Measurements from ENCODE around the gene NPPB. TPM values are rescaled to one million over a fixed set of nuclear protein-coding genes. Genes with fewer than 3 reads are reported as not detected.
"Not testable (repeated sequence)": the region's sequence is repeated elsewhere in the genome, so short reads cannot be mapped to it uniquely, and the experiment has no call there.

Gene NPPB
- total and polyA plus RNA-seq, 2 experiments from 2014 or later = 3.9 to 6.7 TPM

DNA sequence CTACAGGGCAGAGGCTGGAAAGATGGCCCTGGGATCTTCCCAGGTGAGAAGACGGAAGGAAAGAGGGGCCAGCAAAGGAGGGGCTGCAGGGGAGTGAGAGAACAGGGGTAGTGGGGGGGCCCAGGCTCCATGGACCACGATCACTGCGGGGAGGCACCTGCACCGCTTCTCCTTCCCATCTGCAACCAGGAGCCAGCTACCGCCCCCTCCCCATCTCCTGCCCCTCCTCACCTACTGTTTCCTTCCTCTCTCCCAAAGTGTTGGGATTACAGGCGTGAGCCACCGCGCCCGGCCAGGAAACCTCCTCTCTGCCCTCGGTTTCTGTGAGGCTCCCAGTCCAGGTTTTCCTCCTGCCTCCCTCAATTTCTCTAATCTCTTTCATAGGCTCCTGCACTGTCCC lies 48.1 kb upstream of the NPPB start:
- Histone ChIP-seq H3K4me2 (no peak overlapping the region), H3K4me3 (no peak overlapping the region), H3K36me3 (replicated peaks; ENCODE audit: insufficient read depth, low read depth) (no peaks in the 10 kb centered on the region), H3K9me2 (replicated peaks; ENCODE audit: insufficient read depth) (no peaks in the 10 kb centered on the region), H4K20me1 (ENCODE audit: insufficient read depth, poor library complexity, severe bottlenecking) (no peaks in the 10 kb centered on the region), H3K9me3 (ENCODE audit: low read depth) (no peaks in the 10 kb centered on the region), H3K4me1 (ENCODE audit: insufficient read depth) (no peaks in the 10 kb centered on the region), H2AFZ (no peak overlapping the region), H3K27me3 (no peaks in the 10 kb centered on the region), H3K79me2 (no peaks in the 10 kb centered on the region), H3K27ac (no peak overlapping the region)
- TF ChIP-seq, protein P1, sequence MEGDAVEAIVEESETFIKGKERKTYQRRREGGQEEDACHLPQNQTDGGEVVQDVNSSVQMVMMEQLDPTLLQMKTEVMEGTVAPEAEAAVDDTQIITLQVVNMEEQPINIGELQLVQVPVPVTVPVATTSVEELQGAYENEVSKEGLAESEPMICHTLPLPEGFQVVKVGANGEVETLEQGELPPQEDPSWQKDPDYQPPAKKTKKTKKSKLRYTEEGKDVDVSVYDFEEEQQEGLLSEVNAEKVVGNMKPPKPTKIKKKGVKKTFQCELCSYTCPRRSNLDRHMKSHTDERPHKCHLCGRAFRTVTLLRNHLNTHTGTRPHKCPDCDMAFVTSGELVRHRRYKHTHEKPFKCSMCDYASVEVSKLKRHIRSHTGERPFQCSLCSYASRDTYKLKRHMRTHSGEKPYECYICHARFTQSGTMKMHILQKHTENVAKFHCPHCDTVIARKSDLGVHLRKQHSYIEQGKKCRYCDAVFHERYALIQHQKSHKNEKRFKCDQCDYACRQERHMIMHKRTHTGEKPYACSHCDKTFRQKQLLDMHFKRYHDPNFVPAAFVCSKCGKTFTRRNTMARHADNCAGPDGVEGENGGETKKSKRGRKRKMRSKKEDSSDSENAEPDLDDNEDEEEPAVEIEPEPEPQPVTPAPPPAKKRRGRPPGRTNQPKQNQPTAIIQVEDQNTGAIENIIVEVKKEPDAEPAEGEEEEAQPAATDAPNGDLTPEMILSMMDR (IDR thresholded peaks at IDR 0.05; ENCODE audit: poor library complexity) = no peak
- TF ChIP-seq EZH2 (IDR thresholded peaks at IDR 0.05; ENCODE audit: borderline replicate concordance) (no peak), EZH2phosphoT487 (IDR thresholded peaks at IDR 0.05; ENCODE audit: low read depth, severe bottlenecking, unreplicated experiment) (no peak)
- DNase-seq (ENCODE audit: low spot score) = no peak
- WGBS (ENCODE audit: low lambda C conversion rate, missing lambda C conversion rate) = 85% methylated on average over 8 of the region's 10 CpGs

DNA sequence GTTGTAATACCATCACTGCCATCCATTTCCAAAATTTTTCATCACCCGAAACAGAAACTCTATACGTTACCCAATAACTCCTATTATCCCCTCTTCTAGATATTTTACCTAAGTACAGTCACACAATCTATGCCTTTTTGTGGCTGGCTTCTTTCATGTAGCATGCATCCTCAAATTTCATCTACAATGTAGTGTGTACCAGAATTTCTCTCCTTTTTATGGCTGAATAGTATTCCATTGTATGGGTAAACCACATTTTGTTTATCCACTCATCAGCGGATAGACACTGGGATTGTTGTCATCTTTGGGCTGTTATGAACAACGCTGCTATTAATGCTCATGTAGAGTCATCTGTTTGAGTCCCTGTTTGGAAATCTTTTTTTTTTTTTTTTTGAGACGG lies 46.2 kb upstream of the NPPB start:
- Histone ChIP-seq H3K9me3 (ENCODE audit: low read depth) (no peaks in the 10 kb centered on the region), H3K27ac (no peak overlapping the region), H2AFZ (no peak overlapping the region), H3K4me2 (no peak overlapping the region), H3K4me1 (ENCODE audit: insufficient read depth) (no peaks in the 10 kb centered on the region), H3K79me2 (no peaks in the 10 kb centered on the region), H3K9me2 (replicated peaks; ENCODE audit: insufficient read depth) (no peaks in the 10 kb centered on the region), H3K27me3 (peaks cover 5% of the 10 kb centered on the region), H4K20me1 (ENCODE audit: insufficient read depth, poor library complexity, severe bottlenecking) (no peaks in the 10 kb centered on the region), H3K4me3 (no peak overlapping the region), H3K36me3 (replicated peaks; ENCODE audit: insufficient read depth, low read depth) (no peaks in the 10 kb centered on the region)
- TF ChIP-seq, protein P1 (IDR thresholded peaks at IDR 0.05; ENCODE audit: poor library complexity) = no peak
- no peak for TF ChIP-seq EZH2phosphoT487 (IDR thresholded peaks at IDR 0.05; ENCODE audit: low read depth, severe bottlenecking, unreplicated experiment)
- TF ChIP-seq EZH2 (IDR thresholded peaks at IDR 0.05; ENCODE audit: borderline replicate concordance) = no peak
- no peak for DNase-seq (ENCODE audit: low spot score)
- WGBS (ENCODE audit: low lambda C conversion rate, missing lambda C conversion rate) = 95% methylated on average over 5 of the region's 5 CpGs

DNA sequence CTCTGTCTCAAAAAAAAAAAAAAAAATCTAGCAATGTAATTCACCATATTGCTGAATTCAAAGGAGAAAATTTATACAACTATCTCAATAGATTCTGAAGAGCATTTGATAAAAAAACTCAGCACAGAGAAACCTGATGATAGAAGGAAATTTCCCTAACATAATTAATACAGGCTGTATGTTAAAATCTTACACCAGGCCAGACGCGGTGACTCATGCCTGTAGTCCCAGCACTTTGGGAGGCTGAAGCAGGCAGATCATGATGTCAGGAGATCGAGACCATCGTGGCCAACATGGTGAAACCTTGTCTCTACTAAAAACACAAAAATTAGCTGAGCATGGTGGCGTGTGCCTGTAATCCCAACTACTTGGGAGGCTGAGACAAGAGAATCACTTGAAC lies 45.4 kb upstream of the NPPB start:
- not testable (repeated sequence) for H3K9me2 ChIP-seq (replicated peaks; ENCODE audit: insufficient read depth); H3K4me1 ChIP-seq (ENCODE audit: insufficient read depth); H3K27ac ChIP-seq; H2AFZ ChIP-seq; DNase-seq (ENCODE audit: low spot score); H3K4me3 ChIP-seq; H3K36me3 ChIP-seq (replicated peaks; ENCODE audit: insufficient read depth, low read depth); H3K79me2 ChIP-seq; H3K4me2 ChIP-seq; H3K9me3 ChIP-seq (ENCODE audit: low read depth); H4K20me1 ChIP-seq (ENCODE audit: insufficient read depth, poor library complexity, severe bottlenecking)
- 90% methylated on average over 5 of the region's 5 CpGs for WGBS (ENCODE audit: low lambda C conversion rate, missing lambda C conversion rate)
- H3K27me3 ChIP-seq = peaks cover 13% of the 10 kb centered on the region

DNA sequence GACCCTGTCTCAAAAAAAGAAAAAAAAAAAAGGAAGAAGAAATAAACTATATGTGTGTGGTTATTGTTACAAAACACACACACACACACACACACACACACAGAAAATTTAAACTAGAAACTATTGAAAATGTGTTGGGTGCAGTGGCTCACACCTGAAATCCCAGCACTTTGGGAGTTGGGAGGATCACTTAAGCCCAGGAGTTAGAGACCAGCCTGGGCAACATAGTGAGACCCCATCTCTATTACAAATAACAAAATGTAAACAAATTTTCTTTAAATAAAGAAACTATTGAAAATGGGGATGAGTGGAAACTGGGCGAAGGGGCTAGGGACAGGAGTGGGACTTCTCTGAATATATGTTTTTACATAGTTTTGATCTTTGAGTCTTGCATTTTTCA lies 44.5 kb upstream of the NPPB start:
- H3K27me3 ChIP-seq = peaks cover 21% of the 10 kb centered on the region
- no peaks in the 10 kb centered on the region for H4K20me1 ChIP-seq (ENCODE audit: insufficient read depth, poor library complexity, severe bottlenecking)
- no peaks in the 10 kb centered on the region for H3K36me3 ChIP-seq (replicated peaks; ENCODE audit: insufficient read depth, low read depth)
- H3K4me1 ChIP-seq (ENCODE audit: insufficient read depth) = no peaks in the 10 kb centered on the region
- no peaks in the 10 kb centered on the region for H3K9me3 ChIP-seq (ENCODE audit: low read depth)
- no peak overlapping the region for H3K4me3 ChIP-seq
- WGBS (ENCODE audit: low lambda C conversion rate, missing lambda C conversion rate) = 95% methylated on average over 1 of the region's 1 CpG
- H2AFZ ChIP-seq = no peak overlapping the region
- H3K79me2 ChIP-seq = no peaks in the 10 kb centered on the region
- H3K27ac ChIP-seq = no peak overlapping the region
- no peak for TF ChIP-seq EZH2 (IDR thresholded peaks at IDR 0.05; ENCODE audit: borderline replicate concordance)
- no peak for TF ChIP-seq EZH2phosphoT487 (IDR thresholded peaks at IDR 0.05; ENCODE audit: low read depth, severe bottlenecking, unreplicated experiment)
- TF ChIP-seq, protein P1 (IDR thresholded peaks at IDR 0.05; ENCODE audit: poor library complexity) = no peak
- no peaks in the 10 kb centered on the region for H3K9me2 ChIP-seq (replicated peaks; ENCODE audit: insufficient read depth)
- no peak overlapping the region for H3K4me2 ChIP-seq
- DNase-seq (ENCODE audit: low spot score) = no peak

DNA sequence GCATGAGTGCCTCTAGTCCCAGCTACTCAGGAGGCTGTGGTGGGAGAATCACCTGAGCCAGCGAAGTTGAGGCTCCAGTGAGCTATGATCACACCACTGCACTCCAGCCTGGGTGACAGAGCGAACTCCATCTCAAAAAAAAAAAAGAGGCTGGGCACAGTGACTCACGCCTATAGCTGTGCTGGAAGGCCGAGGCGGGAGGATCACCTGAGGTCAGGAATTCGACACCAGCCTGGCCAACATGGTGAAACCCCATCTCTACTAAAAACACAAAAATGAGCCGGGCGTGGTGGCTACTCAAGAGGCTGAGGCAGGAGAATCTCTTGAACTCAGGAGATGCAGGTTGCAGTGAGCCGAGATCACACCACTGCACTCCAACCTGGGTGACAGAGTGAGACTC lies 42.7 kb upstream of the NPPB start:
- H3K9me3 ChIP-seq (ENCODE audit: low read depth); H3K27ac ChIP-seq; H3K36me3 ChIP-seq (replicated peaks; ENCODE audit: insufficient read depth, low read depth); H3K4me2 ChIP-seq; H2AFZ ChIP-seq; H3K4me1 ChIP-seq (ENCODE audit: insufficient read depth); H3K9me2 ChIP-seq (replicated peaks; ENCODE audit: insufficient read depth); H4K20me1 ChIP-seq (ENCODE audit: insufficient read depth, poor library complexity, severe bottlenecking); H3K4me3 ChIP-seq; H3K79me2 ChIP-seq; DNase-seq (ENCODE audit: low spot score): not testable (repeated sequence)
- WGBS (ENCODE audit: low lambda C conversion rate, missing lambda C conversion rate) = 64% methylated on average over 9 of the region's 9 CpGs
- H3K27me3 ChIP-seq = peaks cover 21% of the 10 kb centered on the region

Data from hepatocyte (in vitro differentiated cells).